RWPE1 (cell line): Measurements from ENCODE around the gene RGS6.

Source experiments
- CTCF ChIA-PET: fragments of 350-600 bp; sonication (Branson Sonifier 250); formaldehyde crosslinking; extraction: SDS; loops from one replicate; lab custom pipeline; 2021; lab: Yijun Ruan, JAX
- POLR2A ChIA-PET: fragments of 400-600 bp; formaldehyde crosslinking; extraction: SDS; loops from one replicate; lab custom pipeline; 2020; ENCODE audit warnings: antibody characterized with exemption; ENCODE audit not compliant: low non-redundant PET; lab: Yijun Ruan, JAX
- DNase-seq: peaks from one replicate; pipeline ENCODE4 v3.0.0; 2012; ENCODE audit warnings: low spot score
- H3K27ac ChIP-seq: fragments of 450-650 bp; 2 replicates; pipeline ENCODE4 v1.5.1; 2017
- CTCF ChIP-seq: fragments of 450-650 bp; conservative IDR thresholded peaks from 2 replicates; pipeline ENCODE4 v1.5.1; 2017; ENCODE audit warnings: low read depth, mild to moderate bottlenecking

The RGS6 gene

DNA sequence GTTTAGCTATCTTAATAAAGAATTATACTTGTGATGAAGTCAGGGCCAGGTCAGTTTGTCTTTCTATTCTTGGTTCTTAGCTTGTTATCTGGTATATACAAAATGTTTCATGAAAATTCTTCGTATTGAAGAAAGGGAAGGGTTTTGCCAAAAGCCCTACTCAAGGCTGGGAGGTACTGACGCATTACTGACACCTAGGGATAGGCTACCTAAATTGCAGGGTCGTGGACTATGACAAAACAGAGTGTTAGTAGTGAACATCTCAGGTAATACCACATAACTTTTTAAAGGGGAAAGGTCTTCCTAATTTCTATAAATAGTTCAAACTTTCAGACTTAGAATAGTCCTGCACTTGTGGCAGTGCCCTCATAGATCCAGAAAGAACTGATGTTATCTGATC lies 246.3 kb downstream of the RGS6 start:
- no peak for DNase-seq
- ChIA-PET POLR2A (no interaction called here), CTCF (no interaction called here)
- TF ChIP-seq CTCF: no peak
- no peak overlapping the region for H3K27ac ChIP-seq

- no peak for DNase-seq
- no peak overlapping the region for H3K27ac ChIP-seq
- ChIA-PET CTCF (no interaction called here), POLR2A (no interaction called here)
- no peak for TF ChIP-seq CTCF
Measured at GRCh38 chr14:72182708-72183432, 250.6 kb downstream of the RGS6 start.

GRCh38 chr14:72183631-72184030 lies 251.4 kb downstream of the RGS6 start:
- CTCF ChIA-PET: no interaction called here
- POLR2A ChIA-PET: no interaction called here
- TF ChIP-seq CTCF: no peak
- no peak for DNase-seq
- H3K27ac ChIP-seq: no peak overlapping the region

DNA sequence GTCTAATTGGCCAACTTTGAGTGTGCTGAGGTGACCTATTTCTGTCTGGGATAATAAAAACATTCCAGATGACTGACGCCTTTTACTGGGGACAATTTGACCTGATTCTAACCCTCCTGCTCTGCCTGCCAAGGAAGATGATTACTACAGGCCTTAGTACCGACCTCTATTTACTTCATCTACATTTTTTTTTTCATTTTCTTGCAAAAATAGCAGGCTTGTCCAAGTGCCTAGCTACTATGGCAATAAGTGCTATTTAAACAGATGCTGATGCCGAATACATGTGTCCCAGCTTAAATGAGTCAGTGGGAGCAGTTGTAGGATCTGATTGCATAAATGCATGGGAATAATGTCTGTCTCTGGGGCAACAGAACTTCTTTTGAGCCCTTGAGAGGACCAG lies 254.3 kb downstream of the RGS6 start:
- no peak for DNase-seq
- POLR2A ChIA-PET: no interaction called here
- no peak for TF ChIP-seq CTCF
- H3K27ac ChIP-seq: no peak overlapping the region
- CTCF ChIA-PET: no interaction called here

DNA sequence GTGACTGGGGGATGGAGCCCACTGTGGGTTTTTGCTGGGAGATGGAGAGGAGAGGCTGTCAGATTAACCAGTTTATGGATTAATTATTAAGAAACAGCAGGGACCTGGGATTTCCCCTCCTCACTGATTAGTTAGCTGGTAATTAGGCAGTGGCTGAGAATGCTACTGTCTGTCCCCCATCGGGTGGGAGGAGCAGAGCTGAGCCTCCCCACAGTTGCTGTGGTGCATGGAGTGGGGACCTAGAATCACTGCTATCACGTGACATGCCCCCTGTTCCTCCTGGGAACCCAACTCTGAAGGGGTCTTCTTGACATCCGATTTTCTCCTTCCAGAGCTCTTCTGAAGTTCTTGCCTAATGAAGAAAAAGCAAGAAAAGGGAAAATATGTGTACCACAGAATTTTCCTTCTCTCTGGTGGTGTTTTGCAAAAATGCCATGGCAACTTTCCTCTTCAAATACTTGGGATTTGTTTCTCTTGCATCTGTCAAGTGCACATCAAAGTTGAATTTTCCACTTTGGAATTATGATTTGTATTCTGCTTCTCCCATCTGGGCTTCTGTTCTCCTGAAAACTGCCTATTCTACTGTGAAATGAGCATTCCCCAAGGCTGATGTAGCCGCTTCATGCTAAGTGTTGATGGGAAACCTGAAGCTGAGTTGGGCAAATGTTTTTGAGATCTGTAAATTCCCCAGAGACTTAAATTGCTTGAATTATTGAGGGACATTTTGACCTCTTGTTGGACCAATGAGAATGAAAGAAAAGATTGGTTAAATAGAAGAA lies 264.2 kb downstream of the RGS6 start:
- ChIA-PET CTCF (no interaction called here), POLR2A (interaction anchor here (0.6 kb wide), 1 partner anchor 45 kb away, joined by 4 read pairs; no protein-coding TSS in a partner anchor)
- TF ChIP-seq CTCF: no peak
- no peak for DNase-seq
- H3K27ac ChIP-seq: no peak overlapping the region

GRCh38 chr14:72201645-72202044 lies 269.4 kb downstream of the RGS6 start:
- CTCF ChIA-PET: no interaction called here
- no peak for TF ChIP-seq CTCF
- POLR2A ChIA-PET: no interaction called here
- no peak overlapping the region for H3K27ac ChIP-seq
- no peak for DNase-seq
